H9 (cell line): ENCODE data around the gene KRTAP5-9. TPM values are rescaled to one million over a fixed set of nuclear protein-coding genes. Genes with fewer than 3 reads are reported as not detected.
"Not testable (repeated sequence)": the region's sequence is repeated elsewhere in the genome, so short reads cannot be mapped to it uniquely, and the experiment has no call there.

Experiments used
- DNase-seq: peaks from one replicate; pipeline ENCODE4 v3.0.0-alpha.2; 2017
- H2AFZ ChIP-seq: one replicate; pipeline ENCODE4 v1.6.1; 2013; ENCODE audit warnings: mild to moderate bottlenecking, low read length, control low read depth, moderate library complexity
- H2AK5ac ChIP-seq: 2 replicates; pipeline ENCODE4 v1.6.1; 2013; ENCODE audit warnings: low read length, control low read depth, mixed read lengths; ENCODE audit not compliant: insufficient read length
- H2BK120ac ChIP-seq: one replicate; pipeline ENCODE4 v1.6.1; 2013; ENCODE audit warnings: low read depth, mild to moderate bottlenecking, low read length, control low read depth, inconsistent platforms; ENCODE audit not compliant: poor library complexity, severe bottlenecking
- H2BK12ac ChIP-seq: 2 replicates; pipeline ENCODE4 v1.6.1; 2013; ENCODE audit warnings: low read length, control low read depth, mixed read lengths, low read depth; ENCODE audit not compliant: insufficient read length
- H2BK15ac ChIP-seq: 2 replicates; pipeline ENCODE4 v1.6.1; 2013; ENCODE audit warnings: low read depth, low read length, control low read depth
- H2BK20ac ChIP-seq: one replicate; pipeline ENCODE4 v1.6.1; 2013; ENCODE audit warnings: low read depth, mild to moderate bottlenecking, low read length, control low read depth, inconsistent platforms; ENCODE audit not compliant: poor library complexity, severe bottlenecking
- H2BK5ac ChIP-seq: 2 replicates; pipeline ENCODE4 v1.6.1; 2013; ENCODE audit warnings: low read length, control low read depth, mixed read lengths; ENCODE audit not compliant: insufficient read length
- H3K14ac ChIP-seq: 2 replicates; pipeline ENCODE4 v1.6.1; 2013; ENCODE audit warnings: low read length, control low read depth; ENCODE audit not compliant: insufficient read depth
- H3K18ac ChIP-seq: 2 replicates; pipeline ENCODE4 v1.6.1; 2013; ENCODE audit warnings: low read depth, mild to moderate bottlenecking, mixed read lengths, low read length, control low read depth; ENCODE audit not compliant: insufficient read length
- H3K23ac ChIP-seq: 2 replicates; pipeline ENCODE4 v1.6.1; 2013; ENCODE audit warnings: low read length, control low read depth, mixed read lengths, low read depth; ENCODE audit not compliant: insufficient read length
- H3K23me2 ChIP-seq: 2 replicates; pipeline ENCODE4 v1.6.1; 2013; ENCODE audit warnings: low read depth, mild to moderate bottlenecking, mixed read lengths, low read length, control low read depth; ENCODE audit not compliant: insufficient read length, poor library complexity, severe bottlenecking
- H3K27ac ChIP-seq: 2 replicates; pipeline ENCODE4 v1.5.1; 2013; ENCODE audit warnings: low read length, control low read depth, mixed read lengths, low read depth; ENCODE audit not compliant: insufficient read length
- H3K27me3 ChIP-seq: 2 replicates; pipeline ENCODE4 v1.6.1; 2013; ENCODE audit warnings: low read length, control low read depth, inconsistent platforms; ENCODE audit not compliant: insufficient read depth
- H3K4ac ChIP-seq: 2 replicates; pipeline ENCODE4 v1.6.1; 2013; ENCODE audit warnings: low read depth, mild to moderate bottlenecking, control low read depth, inconsistent platforms, low read length, moderate library complexity
- H3K4me1 ChIP-seq: 2 replicates; pipeline ENCODE4 v1.6.1; 2013; ENCODE audit warnings: low read length, control low read depth, inconsistent platforms; ENCODE audit not compliant: insufficient read depth
- H3K4me2 ChIP-seq: 2 replicates; pipeline ENCODE4 v1.6.1; 2013; ENCODE audit warnings: low read length, control low read depth, mixed read lengths; ENCODE audit not compliant: insufficient read length, insufficient read depth
- H3K56ac ChIP-seq: 2 replicates; pipeline ENCODE4 v1.6.1; 2013; ENCODE audit warnings: low read depth, mild to moderate bottlenecking, mixed read lengths, low read length, control low read depth; ENCODE audit not compliant: insufficient read length
- H3K79me1 ChIP-seq: 2 replicates; pipeline ENCODE4 v1.6.1; 2013; ENCODE audit warnings: low read depth, mild to moderate bottlenecking, moderate library complexity, low read length, control low read depth, inconsistent platforms; ENCODE audit not compliant: insufficient read depth, poor library complexity, severe bottlenecking
- H3K79me2 ChIP-seq: 2 replicates; pipeline ENCODE4 v1.6.1; 2013; ENCODE audit warnings: low read length, control low read depth, inconsistent platforms; ENCODE audit not compliant: insufficient read depth
- H3K9ac ChIP-seq: 2 replicates; pipeline ENCODE4 v1.6.1; 2013; ENCODE audit warnings: low read length, control low read depth, mixed read lengths; ENCODE audit not compliant: insufficient read length; ENCODE audit errors: extremely low read depth
- H3K9me3 ChIP-seq: one replicate; pipeline ENCODE4 v1.6.1; 2013; ENCODE audit warnings: low read depth, low read length, inconsistent platforms; ENCODE audit not compliant: control insufficient read depth
- H3T11ph ChIP-seq: one replicate; pipeline ENCODE4 v1.6.1; 2013; ENCODE audit warnings: mild to moderate bottlenecking, low read length, control low read depth, inconsistent platforms
- H4K20me1 ChIP-seq: one replicate; pipeline ENCODE4 v1.6.1; 2013; ENCODE audit not compliant: control insufficient read depth, insufficient read length, insufficient read depth
- H4K5ac ChIP-seq: 2 replicates; pipeline ENCODE4 v1.6.1; 2013; ENCODE audit warnings: low read depth, mild to moderate bottlenecking, mixed read lengths, low read length, control low read depth; ENCODE audit not compliant: insufficient read length
- H4K8ac ChIP-seq: replicated peaks from 2 replicates; pipeline ENCODE4 v1.6.1; 2013; ENCODE audit warnings: low read length, control low read depth, mixed read lengths, low read depth; ENCODE audit not compliant: insufficient read length
- H4K91ac ChIP-seq: 2 replicates; pipeline ENCODE4 v1.6.1; 2013; ENCODE audit warnings: low read depth, mild to moderate bottlenecking, moderate library complexity, mixed read lengths, low read length, control low read depth; ENCODE audit not compliant: insufficient read length
- H3K27ac Mint-ChIP-seq, 3 experiments: 2 replicates in 2 of 3; 3 replicates in 1 of 3; pipeline ENCODE4 v1.8.0; 2020 to 2021; ENCODE audit warnings: mixed read lengths in 3 of 3, mild to moderate bottlenecking in 1 of 3, moderate library complexity in 1 of 3
- H3K27me3 Mint-ChIP-seq: 2 replicates; pipeline ENCODE4 v1.8.0; 2021; ENCODE audit warnings: low read depth, mild to moderate bottlenecking, moderate library complexity, mixed read lengths
- H3K36me3 Mint-ChIP-seq, 3 experiments: 2 replicates in 2 of 3; 3 replicates in 1 of 3; pipeline ENCODE4 v1.8.0; 2020 to 2021; ENCODE audit warnings: low read depth in 3 of 3, mixed read lengths in 3 of 3; ENCODE audit not compliant: insufficient read depth in 1 of 3
- H3K4me1 Mint-ChIP-seq, 2 experiments: 2 replicates each; pipeline ENCODE4 v1.8.0; 2020; ENCODE audit warnings: mixed read lengths in 2 of 2
- H3K4me3 Mint-ChIP-seq, 2 experiments: 2 replicates in 1 of 2; 3 replicates in 1 of 2; pipeline ENCODE4 v1.8.0; 2020 to 2021; ENCODE audit warnings: mild to moderate bottlenecking in 2 of 2, mixed read lengths in 2 of 2, moderate library complexity in 1 of 2
- H3K9me3 Mint-ChIP-seq, 2 experiments: 2 replicates in 1 of 2; 3 replicates in 1 of 2; pipeline ENCODE4 v1.8.0; 2020; ENCODE audit warnings: mild to moderate bottlenecking in 2 of 2, mixed read lengths in 2 of 2, moderate library complexity in 1 of 2
- WGBS: extraction: QIAGEN DNeasy Blood & Tissue Kit; methylation state at CpG from one replicate; pipeline ENCODE4 v1.1.7; 2013; ENCODE audit warnings: missing lambda C conversion rate, low lambda C conversion rate, mixed read lengths; ENCODE audit not compliant: insufficient read length; ENCODE audit errors: extremely low coverage; 5-methylcytosine and 5-hydroxymethylcytosine counted together
- total RNA-seq: library from RNA; stranded (reverse); gene quantifications from 2 replicates; pipeline ENCODE4 v1.2.1, GENCODE V29; 2021
- TF ChIP-seq, protein P1 (sequence below): fragments of 200-600 bp; sonication (generic); conservative IDR thresholded peaks from 3 replicates; pipeline ENCODE4 v1.8.0; 2021; ENCODE audit warnings: antibody characterized with exemption, mild to moderate bottlenecking

Gene KRTAP5-9
- total RNA-seq, 1 experiment from 2014 or later: not detected

DNA sequence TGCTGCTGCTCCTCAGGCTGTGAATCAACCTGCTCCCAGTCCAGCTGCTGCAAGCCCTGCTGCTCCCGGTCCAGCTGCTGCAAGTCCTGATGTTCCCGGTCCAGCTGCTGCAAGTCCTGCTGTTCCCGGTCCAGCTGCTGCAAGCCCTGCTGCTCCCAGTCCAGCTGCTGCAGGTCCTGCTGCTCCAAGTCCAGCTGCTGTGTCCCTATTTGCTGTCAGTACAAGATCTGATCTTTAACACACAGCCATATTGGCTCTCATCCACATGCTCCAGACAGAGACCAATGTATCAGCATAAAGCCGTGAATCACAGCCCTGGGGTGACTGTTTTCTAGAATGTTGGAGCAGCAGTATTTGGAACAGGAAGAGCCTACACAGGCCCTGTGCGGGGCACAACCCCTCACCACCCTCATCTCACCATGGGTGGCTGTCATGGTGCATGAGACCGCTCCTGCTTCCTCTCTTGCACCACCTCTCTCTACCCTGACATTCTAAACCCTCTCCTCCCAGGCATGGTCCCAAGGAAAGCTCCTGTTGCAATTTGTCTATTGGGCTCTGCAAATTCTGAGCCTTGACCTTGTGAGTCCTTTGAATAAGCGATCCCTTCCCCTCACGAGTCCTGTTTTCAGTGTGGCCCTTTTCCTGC is 20.6 kb downstream of the KRTAP5-9 start:
- H3K4me2 ChIP-seq: no peak overlapping the region
- no peak overlapping the region; the same call in 1 of the 2 replicates for H3K14ac ChIP-seq
- H3K56ac ChIP-seq: no peak overlapping the region
- TF ChIP-seq, protein P1, sequence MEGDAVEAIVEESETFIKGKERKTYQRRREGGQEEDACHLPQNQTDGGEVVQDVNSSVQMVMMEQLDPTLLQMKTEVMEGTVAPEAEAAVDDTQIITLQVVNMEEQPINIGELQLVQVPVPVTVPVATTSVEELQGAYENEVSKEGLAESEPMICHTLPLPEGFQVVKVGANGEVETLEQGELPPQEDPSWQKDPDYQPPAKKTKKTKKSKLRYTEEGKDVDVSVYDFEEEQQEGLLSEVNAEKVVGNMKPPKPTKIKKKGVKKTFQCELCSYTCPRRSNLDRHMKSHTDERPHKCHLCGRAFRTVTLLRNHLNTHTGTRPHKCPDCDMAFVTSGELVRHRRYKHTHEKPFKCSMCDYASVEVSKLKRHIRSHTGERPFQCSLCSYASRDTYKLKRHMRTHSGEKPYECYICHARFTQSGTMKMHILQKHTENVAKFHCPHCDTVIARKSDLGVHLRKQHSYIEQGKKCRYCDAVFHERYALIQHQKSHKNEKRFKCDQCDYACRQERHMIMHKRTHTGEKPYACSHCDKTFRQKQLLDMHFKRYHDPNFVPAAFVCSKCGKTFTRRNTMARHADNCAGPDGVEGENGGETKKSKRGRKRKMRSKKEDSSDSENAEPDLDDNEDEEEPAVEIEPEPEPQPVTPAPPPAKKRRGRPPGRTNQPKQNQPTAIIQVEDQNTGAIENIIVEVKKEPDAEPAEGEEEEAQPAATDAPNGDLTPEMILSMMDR: no peak
- Mint-ChIP-seq H3K4me1 (peaks cover 28 to 29% of the 10 kb centered on the region in 2 experiments), H3K4me3 (no peak overlapping the region), H3K36me3 (no peaks in the 10 kb centered on the region), H3K9me3 (no peaks in the 10 kb centered on the region), H3K27me3 (peaks cover 20% of the 10 kb centered on the region), H3K27ac (peak overlapping the region in 1 of 3 experiments; percentile 82; a peak in 2 of 7 replicates)
- H2BK120ac ChIP-seq: no peak overlapping the region
- H3K27me3 ChIP-seq: no peaks in the 10 kb centered on the region
- H2BK5ac ChIP-seq: no peak overlapping the region
- no CpG with 5 or more reads among the region's 8 CpGs for WGBS
- no peak overlapping the region for H3K27ac ChIP-seq
- no peak overlapping the region for H2AFZ ChIP-seq
- H2AK5ac ChIP-seq: no peak overlapping the region
- H3K4ac ChIP-seq: no peak overlapping the region
- no peaks in the 10 kb centered on the region for H4K20me1 ChIP-seq
- H3K23ac ChIP-seq: no peak overlapping the region
- H2BK15ac ChIP-seq: no peak overlapping the region
- H3K79me2 ChIP-seq: no peaks in the 10 kb centered on the region
- no peaks in the 10 kb centered on the region for H3K9me3 ChIP-seq
- no peak overlapping the region for H4K8ac ChIP-seq
- DNase-seq: no peak
- no peak overlapping the region for H3T11ph ChIP-seq
- H3K9ac ChIP-seq: no peak overlapping the region
- no peaks in the 10 kb centered on the region for H3K23me2 ChIP-seq
- H2BK12ac ChIP-seq: no peak overlapping the region
- H2BK20ac ChIP-seq: no peak overlapping the region
- no peaks in the 10 kb centered on the region for H3K79me1 ChIP-seq
- H4K91ac ChIP-seq: no peak overlapping the region
- H3K4me1 ChIP-seq: no peaks in the 10 kb centered on the region; the same call in 1 of the 2 replicates
- H4K5ac ChIP-seq: no peak overlapping the region
- H3K18ac ChIP-seq: no peak overlapping the region

DNA sequence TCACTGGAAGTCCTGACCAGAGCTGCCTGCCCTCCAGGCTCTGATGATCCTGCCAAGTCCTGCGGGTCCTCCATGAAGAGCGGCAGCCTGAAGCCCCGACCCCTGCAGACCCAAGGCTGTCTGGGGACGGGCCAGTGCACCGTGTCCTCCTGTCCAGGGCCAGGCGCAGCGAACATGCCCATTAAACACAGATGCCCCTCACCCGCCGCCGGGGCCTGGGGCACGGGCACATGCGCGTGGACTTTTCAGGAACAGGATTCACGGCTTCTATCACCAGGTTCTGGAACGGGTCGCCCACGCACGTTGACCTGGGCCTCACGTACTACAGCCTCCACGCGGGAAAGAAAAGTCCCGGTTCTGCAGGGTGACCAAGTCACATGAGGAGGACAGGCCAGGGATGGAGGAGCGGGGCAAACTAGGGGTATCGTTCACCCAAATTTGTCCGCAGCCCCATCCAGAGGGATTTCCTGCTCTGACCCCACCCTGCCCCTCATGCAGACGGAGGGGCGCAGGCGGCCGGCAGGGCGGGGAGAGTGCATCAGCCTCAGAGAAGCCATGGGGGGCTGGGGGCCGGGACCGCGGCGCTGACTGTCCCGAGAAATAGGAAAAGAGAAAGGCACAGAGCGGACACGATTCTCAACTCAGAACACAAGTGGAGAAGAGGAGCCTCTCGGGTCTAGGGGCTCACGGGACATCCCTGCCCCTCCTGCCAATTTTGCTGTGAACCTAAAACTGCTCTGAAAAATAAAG is 23.1 kb downstream of the KRTAP5-9 start:
- H3K36me3 Mint-ChIP-seq, H2BK120ac ChIP-seq, H3K27ac ChIP-seq, H4K91ac ChIP-seq, H4K8ac ChIP-seq, H3K27ac Mint-ChIP-seq, H2AFZ ChIP-seq, H2BK20ac ChIP-seq, H3K27me3 ChIP-seq, H3K9me3 ChIP-seq, H2AK5ac ChIP-seq, DNase-seq, H3K23ac ChIP-seq, H2BK12ac ChIP-seq, H3K4me3 Mint-ChIP-seq, H2BK5ac ChIP-seq, H2BK15ac ChIP-seq, H4K20me1 ChIP-seq, H3K79me1 ChIP-seq, H4K5ac ChIP-seq, H3K18ac ChIP-seq, H3K14ac ChIP-seq, H3K9ac ChIP-seq, H3K56ac ChIP-seq, H3K79me2 ChIP-seq, H3K4me1 ChIP-seq, H3T11ph ChIP-seq, H3K23me2 ChIP-seq, H3K4me2 ChIP-seq, H3K4ac ChIP-seq, H3K9me3 Mint-ChIP-seq: not testable (repeated sequence)
- peaks cover 16% of the 10 kb centered on the region for H3K27me3 Mint-ChIP-seq
- peaks cover 23 to 27% of the 10 kb centered on the region in 2 experiments for H3K4me1 Mint-ChIP-seq
- no CpG with 5 or more reads among the region's 39 CpGs for WGBS
